Suppressor macrophage (primary cell): Measurements from ENCODE around the gene TAF11L9.
"Not testable (repeated sequence)": the region's sequence is repeated elsewhere in the genome, so short reads cannot be mapped to it uniquely, and the experiment has no call there.

Experiments used
- DNase-seq, 4 experiments: peaks; one replicate each; pipeline ENCODE4 v3.0.0-alpha.2; 2020 to 2022
- total RNA-seq, 17 experiments: gene quantifications; one replicate each; lab custom pipeline; 2026; ENCODE audit warnings: mixed read lengths in 6 of 17, inconsistent platforms in 3 of 17; lab: John Stamatoyannopoulos, UW

TAF11L9 gene
- total RNA-seq, result 0 reads per million in 17 experiments

DNA sequence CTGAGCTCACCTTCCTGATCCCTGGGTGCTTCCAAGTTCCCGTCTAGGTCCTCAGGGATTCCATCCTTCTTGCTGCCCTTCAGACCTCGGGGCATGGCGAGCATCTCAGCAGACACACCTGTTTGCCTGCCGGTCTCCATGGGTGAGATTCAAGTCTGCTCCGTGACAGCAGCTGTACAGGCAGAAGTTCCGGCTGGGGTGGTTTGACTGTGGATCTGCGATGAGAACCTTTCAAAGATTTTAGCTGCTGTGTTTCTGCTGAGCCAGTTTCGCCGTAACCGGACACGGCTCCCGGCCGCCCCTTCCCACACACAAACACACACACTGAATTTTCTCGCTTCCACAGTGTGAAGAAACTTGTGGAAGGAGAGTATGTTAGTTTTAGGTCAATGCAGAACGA lies at the start of gene TAF11L9:
Gene TAF11L9, minus strand, starts transcription at position 140 of the 400 bp plus-strand sequence.
- not testable (repeated sequence) for DNase-seq

- DNase-seq, result no peak
Measured at GRCh38 chr5:17634160-17634559, 40.0 kb upstream of the TAF11L9 start, which contains the start of gene TAF11L14. Gene TAF11L14 (plus strand): TSS chr5:17634460.

- DNase-seq, result not testable (repeated sequence)
Measured at GRCh38 chr5:17631788-17632187, 37.6 kb upstream of the TAF11L9 start, which contains the start of gene TAF11L13. Gene TAF11L13 (plus strand): TSS chr5:17632088.

DNA sequence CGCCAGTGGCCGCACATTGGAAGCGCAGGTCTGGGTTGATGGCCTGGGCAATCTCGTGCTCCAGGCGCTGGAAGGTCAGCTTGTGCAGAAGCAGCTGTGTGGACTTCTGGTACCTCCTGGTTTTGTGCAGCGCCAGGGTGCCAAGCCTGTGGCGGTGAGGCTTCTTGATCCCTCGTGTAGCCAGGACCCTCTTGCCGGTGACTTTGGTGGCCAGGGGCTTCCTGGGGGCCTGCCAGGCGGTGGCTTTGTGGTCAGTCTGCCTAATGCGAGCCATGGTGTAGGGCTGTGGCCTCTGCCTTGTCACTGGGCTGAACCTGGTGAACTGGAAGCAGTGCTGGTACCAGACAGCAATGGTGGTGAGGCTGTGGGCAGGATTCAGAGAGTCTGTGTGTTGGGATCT lies 31.5 kb upstream of the TAF11L9 start:
- no peak for DNase-seq

DNA sequence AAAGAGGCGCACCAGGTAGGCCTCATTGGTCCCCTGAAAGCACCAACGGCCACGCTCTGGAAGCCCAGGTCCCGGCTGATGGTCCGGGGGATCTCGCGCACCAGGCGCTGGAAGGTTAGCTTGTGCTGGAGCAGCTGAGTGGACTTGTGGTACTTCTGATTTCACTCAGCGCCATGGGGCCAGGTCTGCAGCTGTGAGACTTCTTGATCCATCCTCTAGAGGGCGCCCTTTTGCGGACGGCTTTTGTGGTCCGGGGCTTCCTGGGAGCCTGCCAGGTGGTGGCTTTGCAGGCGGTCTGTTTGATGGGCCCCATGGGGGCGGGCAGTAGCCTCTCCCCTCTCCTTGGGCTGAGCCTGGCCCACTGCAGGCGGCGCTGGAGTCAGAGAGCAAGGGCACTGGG lies 26.4 kb upstream of the TAF11L9 start:
- no peak for DNase-seq

DNA sequence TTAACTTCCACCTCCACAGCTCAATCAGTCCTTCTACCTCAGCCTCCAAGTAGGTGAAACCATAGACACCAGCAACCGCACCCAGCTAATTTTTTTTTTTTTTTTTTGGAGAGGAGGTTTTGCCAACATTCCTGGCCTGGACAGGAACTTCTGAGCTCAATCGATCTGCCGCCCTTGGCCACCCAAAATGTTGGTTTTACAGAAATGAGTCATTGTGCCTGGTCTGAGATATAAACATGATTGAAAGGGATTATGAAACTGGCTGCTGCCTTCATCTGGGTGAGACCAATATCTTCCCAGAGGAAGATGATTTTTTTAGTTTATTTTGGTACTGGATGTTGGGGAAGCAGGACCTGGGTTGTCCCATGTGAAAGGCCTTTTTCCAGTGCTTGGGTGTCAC lies 25.2 kb upstream of the TAF11L9 start:
- DNase-seq, result no peak

DNA sequence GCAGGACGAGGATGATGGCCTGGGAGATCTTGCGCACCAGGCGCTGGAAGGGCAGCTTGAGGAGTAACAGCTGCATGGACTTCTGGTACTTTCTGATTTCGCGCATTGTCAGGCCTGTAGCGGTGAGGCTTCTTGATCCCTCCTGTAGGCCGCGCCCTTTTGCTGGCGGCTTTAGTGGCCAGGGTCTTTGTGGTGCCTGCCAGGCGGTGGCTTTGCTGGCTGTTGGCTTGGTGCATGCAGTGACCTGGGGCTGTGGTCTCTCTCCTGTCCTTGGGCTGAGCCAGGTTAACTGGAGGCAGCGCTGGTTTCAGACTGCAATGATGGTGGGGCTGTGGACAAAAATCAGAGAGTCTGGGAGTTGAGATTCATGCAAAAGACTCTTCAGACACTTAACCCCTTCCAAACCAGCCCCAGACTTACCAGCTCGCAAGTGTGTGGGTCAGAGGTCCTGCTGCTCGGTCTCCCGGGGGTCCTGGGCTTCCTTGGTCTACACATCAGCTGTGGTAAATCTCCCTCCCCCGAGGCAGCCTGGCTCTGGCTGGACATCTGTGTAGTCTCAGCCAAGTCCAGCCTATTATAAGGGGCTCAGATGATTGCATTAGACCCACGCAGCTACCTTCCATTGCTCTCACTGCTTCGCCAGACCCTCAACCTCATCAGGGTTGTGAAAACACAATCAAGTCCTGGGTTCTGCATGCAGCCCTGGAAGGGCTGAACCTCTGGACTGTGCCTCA lies 20.8 kb upstream of the TAF11L9 start:
- DNase-seq, result no peak

- not testable (repeated sequence) for DNase-seq
Measured at GRCh38 chr5:17610092-17610491, 15.9 kb upstream of the TAF11L9 start, which contains the start of gene TAF11L12. Gene TAF11L12 (plus strand): TSS chr5:17610392.

- DNase-seq, result not testable (repeated sequence)
Measured at GRCh38 chr5:17607461-17607860, 13.3 kb upstream of the TAF11L9 start.

DNA sequence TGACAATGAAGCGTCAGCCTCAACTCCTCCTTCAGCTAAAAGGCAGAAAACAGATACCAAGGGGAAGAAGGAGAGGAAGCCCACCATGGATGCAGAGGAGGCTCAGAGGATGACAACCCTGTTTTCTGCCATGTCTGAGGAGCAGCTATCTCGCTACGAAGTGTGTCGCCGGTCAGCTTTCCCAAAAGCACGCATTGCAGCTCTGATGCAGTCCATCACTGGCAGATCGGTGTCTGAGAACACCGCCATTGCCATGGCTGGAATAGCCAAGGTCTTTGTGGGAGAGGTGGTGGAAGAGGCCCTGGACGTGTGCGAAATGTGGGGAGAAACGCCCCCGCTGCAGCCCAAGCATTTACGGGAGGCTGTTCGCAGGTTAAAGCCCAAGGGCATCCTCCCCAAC lies 10.8 kb upstream of the TAF11L9 start:
- no peak for DNase-seq

DNA sequence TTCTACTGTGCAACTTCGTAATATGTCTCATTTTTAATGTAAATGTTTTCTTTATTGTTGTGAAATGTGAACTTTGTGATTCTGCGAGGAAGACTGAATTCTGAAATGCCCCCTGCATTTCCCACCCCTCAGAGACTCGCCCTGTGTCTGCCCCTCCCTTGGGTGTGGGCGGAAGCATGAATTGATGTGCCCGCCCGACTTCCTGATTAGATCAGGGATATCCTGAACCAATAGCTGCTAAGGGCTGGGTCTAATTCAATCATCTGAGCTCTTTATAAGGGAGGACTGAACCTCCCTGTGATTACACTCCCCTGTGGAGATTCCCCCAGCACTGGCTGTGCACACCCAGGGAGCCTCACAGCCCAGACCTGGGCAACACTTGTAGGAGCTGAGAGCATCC lies 9.7 kb upstream of the TAF11L9 start, which contains the start of gene TAF11L11:
Gene TAF11L11, plus strand, starts transcription at position 304 of the 400 bp plus-strand sequence.
- not testable (repeated sequence) for DNase-seq

DNA sequence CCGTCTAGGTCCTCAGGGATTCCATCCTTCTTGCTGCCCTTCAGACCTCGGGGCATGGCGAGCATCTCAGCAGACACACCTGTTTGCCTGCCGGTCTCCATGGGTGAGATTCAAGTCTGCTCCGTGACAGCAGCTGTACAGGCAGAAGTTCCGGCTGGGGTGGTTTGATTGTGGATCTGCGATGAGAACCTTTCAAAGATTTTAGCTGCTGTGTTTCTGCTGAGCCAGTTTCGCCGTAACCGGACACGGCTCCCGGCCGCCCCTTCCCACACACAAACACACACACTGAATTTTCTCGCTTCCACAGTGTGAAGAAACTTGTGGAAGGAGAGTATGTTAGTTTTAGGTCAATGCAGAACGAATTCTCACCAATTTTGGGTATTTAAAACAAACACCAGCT lies 3.5 kb upstream of the TAF11L9 start, which contains the start of gene TAF11L10:
Gene TAF11L10, minus strand, starts transcription at position 101 of the 400 bp plus-strand sequence.
- DNase-seq, result not testable (repeated sequence)

DNA sequence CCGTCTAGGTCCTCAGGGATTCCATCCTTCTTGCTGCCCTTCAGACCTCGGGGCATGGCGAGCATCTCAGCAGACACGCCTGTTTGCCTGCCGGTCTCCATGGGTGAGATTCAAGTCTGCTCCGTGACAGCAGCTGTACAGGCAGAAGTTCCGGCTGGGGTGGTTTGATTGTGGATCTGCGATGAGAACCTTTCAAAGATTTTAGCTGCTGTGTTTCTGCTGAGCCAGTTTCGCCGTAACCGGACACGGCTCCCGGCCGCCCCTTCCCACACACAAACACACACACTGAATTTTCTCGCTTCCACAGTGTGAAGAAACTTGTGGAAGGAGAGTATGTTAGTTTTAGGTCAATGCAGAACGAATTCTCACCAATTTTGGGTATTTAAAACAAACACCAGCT lies 3.3 kb downstream of the TAF11L9 start, which contains the start of gene TAF11L8:
Gene TAF11L8, minus strand, starts transcription at position 101 of the 400 bp plus-strand sequence.
- DNase-seq, result not testable (repeated sequence)

DNA sequence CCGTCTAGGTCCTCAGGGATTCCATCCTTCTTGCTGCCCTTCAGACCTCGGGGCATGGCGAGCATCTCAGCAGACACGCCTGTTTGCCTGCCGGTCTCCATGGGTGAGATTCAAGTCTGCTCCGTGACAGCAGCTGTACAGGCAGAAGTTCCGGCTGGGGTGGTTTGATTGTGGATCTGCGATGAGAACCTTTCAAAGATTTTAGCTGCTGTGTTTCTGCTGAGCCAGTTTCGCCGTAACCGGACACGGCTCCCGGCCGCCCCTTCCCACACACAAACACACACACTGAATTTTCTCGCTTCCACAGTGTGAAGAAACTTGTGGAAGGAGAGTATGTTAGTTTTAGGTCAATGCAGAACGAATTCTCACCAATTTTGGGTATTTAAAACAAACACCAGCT lies 8.5 kb downstream of the TAF11L9 start, which contains the start of gene TAF11L7:
Gene TAF11L7, minus strand, starts transcription at position 101 of the 400 bp plus-strand sequence.
- not testable (repeated sequence) for DNase-seq
